ENCODE results near the gene RNF169.

- TF ChIP-seq CTCF (conservative IDR thresholded peaks at IDR 0.05; ENCODE audit: low read depth, low read length) (no peak), NFE2L2 (IDR thresholded peaks at IDR 0.05; ENCODE audit: low read depth, low read length) (peak; percentile 92)
These were observed 57.6 kb downstream of the RNF169 start for GRCh38 chr11:74806267-74806666.
